A549 (cell line): ENCODE results near the gene TCEANC2. TPM values are rescaled to one million over a fixed set of nuclear protein-coding genes. Genes with fewer than 3 reads are reported as not detected.

Experiments
- ATAC-seq, 2 experiments: fragments of 200-7000 bp in 1 of 2; fragments of >200 bp in 1 of 2; cut with Nextera tagmentation in 1 of 2; cut with Tn5 transposase in 1 of 2; 3 replicates each; pipeline versions ENCODE4 v1.8.0 to v1.9.1; 2018 to 2020; ENCODE audit warnings: mild to moderate bottlenecking in 1 of 2, moderate library complexity in 1 of 2
- CTCF ChIA-PET: fragments of 300-600 bp; sonication (Branson Sonifier 250); formaldehyde crosslinking; extraction: SDS; loops from one replicate; lab custom pipeline; 2021; ENCODE audit warnings: antibody characterized with exemption, inconsistent platforms; lab: Yijun Ruan, JAX
- POLR2A ChIA-PET: fragments of 350-600 bp; formaldehyde crosslinking; extraction: SDS; loops from one replicate; lab custom pipeline; 2021; ENCODE audit warnings: antibody characterized with exemption, inconsistent platforms; lab: Yijun Ruan, JAX
- DNase-seq, 2 experiments: peaks; one replicate each; pipeline versions ENCODE4 v3.0.0 to v3.0.0-alpha.2; 2011 to 2016; ENCODE audit warnings: low read depth in 1 of 2, low spot score in 1 of 2
- FAIRE-seq: peaks from 2 replicates; lab custom pipeline; 2011; peaks lifted over from hg19 to GRCh38; lab: Jason Lieb, UNC
- H3K27ac ChIP-seq, 2 experiments: fragments of >200 bp; sonication (Bioruptor Twin); formaldehyde crosslinking; 3 replicates each; pipeline ENCODE4 v1.5.1; 2016 to 2017
- H3K4me1 ChIP-seq: fragments of >200 bp; sonication (Bioruptor Twin); formaldehyde crosslinking; 3 replicates; pipeline ENCODE4 v1.6.1; 2016
- H3K4me2 ChIP-seq: fragments of >200 bp; sonication (Bioruptor Twin); formaldehyde crosslinking; 3 replicates; pipeline ENCODE4 v1.6.1; 2016
- H3K4me3 ChIP-seq: fragments of >200 bp; sonication (Bioruptor Twin); formaldehyde crosslinking; 3 replicates; pipeline ENCODE4 v1.5.1; 2016
- H3K9me3 ChIP-seq: fragments of >200 bp; sonication (Bioruptor Twin); formaldehyde crosslinking; 3 replicates; pipeline ENCODE4 v1.6.1; 2016
- CHD2 ChIP-seq: fragments of 150-350 bp; IDR thresholded peaks from 2 replicates; pipeline ENCODE4 v1.6.1; 2014; ENCODE audit warnings: low read length; ENCODE audit not compliant: partially characterized antibody
- EHF ChIP-seq: fragments of 250-450 bp; sonication (Bioruptor Pico); IDR thresholded peaks from 2 replicates; pipeline ENCODE4 v1.5.0; 2020; ENCODE audit warnings: mild to moderate bottlenecking
- EP300 ChIP-seq, 2 experiments: fragments of >200 bp; sonication (Bioruptor Twin); formaldehyde crosslinking; IDR thresholded peaks; 2 replicates in 1 of 2; 3 replicates in 1 of 2; pipeline ENCODE4 v1.6.1; 2016 to 2017
- ESRRA ChIP-seq: fragments of 150-350 bp; IDR thresholded peaks from 2 replicates; pipeline ENCODE4 v1.6.1; 2014; ENCODE audit warnings: mild to moderate bottlenecking, low read length, borderline replicate concordance
- HOXA7 ChIP-seq: fragments of 250-450 bp; sonication (Bioruptor Pico); IDR thresholded peaks from 2 replicates; pipeline ENCODE4 v1.5.0; 2020; ENCODE audit warnings: mild to moderate bottlenecking, moderate library complexity
- HOXB5 ChIP-seq: fragments of 250-450 bp; sonication (Bioruptor Pico); IDR thresholded peaks from 2 replicates; pipeline ENCODE4 v1.5.0; 2020; ENCODE audit warnings: mild to moderate bottlenecking, moderate library complexity
- KDM5A ChIP-seq: fragments of 200-600 bp; sonication (generic); IDR thresholded peaks from 2 replicates; pipeline ENCODE4 v1.6.1; 2016; ENCODE audit warnings: antibody characterized with exemption, mild to moderate bottlenecking
- NR3C1 ChIP-seq: fragments of >200 bp; sonication (Bioruptor Twin); formaldehyde crosslinking; IDR thresholded peaks from 3 replicates; pipeline ENCODE4 v1.6.1; 2017
- PBX3 ChIP-seq: IDR thresholded peaks from 2 replicates; pipeline ENCODE4 v1.6.1; 2012
- POLR2A ChIP-seq: IDR thresholded peaks from 2 replicates; pipeline ENCODE4 v1.6.1; 2012; ENCODE audit warnings: mild to moderate bottlenecking, low read length
- POLR2AphosphoS2 ChIP-seq: conservative IDR thresholded peaks from 2 replicates; pipeline ENCODE4 v1.6.1; 2012; ENCODE audit warnings: low read length, improper control_type of control experiment, inconsistent platforms
- RAD21 ChIP-seq, 2 experiments: fragments of >200 bp in 1 of 2; sonication (Bioruptor Twin) in 1 of 2; formaldehyde crosslinking in 1 of 2; IDR thresholded peaks in 1 of 2; conservative IDR thresholded peaks in 1 of 2; 2 replicates in 1 of 2; 3 replicates in 1 of 2; pipeline ENCODE4 v1.6.1; 2012 to 2018; ENCODE audit warnings: inconsistent platforms in 1 of 2
- RCOR1 ChIP-seq: fragments of 150-350 bp; IDR thresholded peaks from 2 replicates; pipeline ENCODE4 v1.6.1; 2014; ENCODE audit warnings: antibody characterized with exemption, low read length, low read depth
- SREBF2 ChIP-seq: fragments of 450-650 bp; IDR thresholded peaks from 2 replicates; pipeline ENCODE4 v1.6.1; 2014; ENCODE audit warnings: mild to moderate bottlenecking, moderate library complexity
- USF2 ChIP-seq: fragments of 450-650 bp; IDR thresholded peaks from 2 replicates; pipeline ENCODE4 v1.6.1; 2014; ENCODE audit warnings: antibody characterized with exemption
- ZC3H11A ChIP-seq: fragments of 450-650 bp; IDR thresholded peaks from 2 replicates; pipeline ENCODE4 v1.6.1; 2014; ENCODE audit warnings: antibody characterized with exemption, mild to moderate bottlenecking
- ZSCAN20 ChIP-seq: fragments of 250-450 bp; sonication (Bioruptor Pico); IDR thresholded peaks from 2 replicates; pipeline ENCODE4 v1.8.0; 2022; ENCODE audit warnings: mild to moderate bottlenecking, moderate library complexity
- WGBS: methylation state at CpG from one replicate; pipeline ENCODE4 v1.1.6; 2017; ENCODE audit errors: missing lambda C conversion rate; 5-methylcytosine and 5-hydroxymethylcytosine counted together
- polyA plus RNA-seq, 4 experiments: library from polyadenylated mRNA; depleted of rRNA in 3 of 4; stranded (reverse); fragments of >200 nt; fragmentation: RNase III in 1 of 4; extraction: RNeasy Plus Mini Kit Qiagen cat#74134 plus additional on column Dnase treatment in 1 of 4; gene quantifications; 2 replicates in 3 of 4; 3 replicates in 1 of 4; pipeline ENCODE4 v1.2.3, GENCODE V29; 2011 to 2017
- TF ChIP-seq, protein P1 (sequence below): fragments of 250-450 bp; sonication (Bioruptor Pico); IDR thresholded peaks from 2 replicates; pipeline ENCODE4 v1.5.0; 2021; ENCODE audit warnings: mild to moderate bottlenecking, moderate library complexity, borderline replicate concordance
- TF ChIP-seq, protein P2 (sequence below): fragments of >200 bp; sonication (Bioruptor Twin); formaldehyde crosslinking; IDR thresholded peaks from 3 replicates; pipeline ENCODE4 v1.5.1; 2016
- TF ChIP-seq, protein P3 (sequence below): fragments of 150-350 bp; IDR thresholded peaks from 2 replicates; pipeline ENCODE4 v1.6.1; 2014; ENCODE audit warnings: low read depth, mild to moderate bottlenecking, low read length

The TCEANC2 gene
- polyA plus RNA-seq, 2 of the 4 experiments (the other 2 are of a cell fraction): 1.9 to 3.4 TPM

DNA sequence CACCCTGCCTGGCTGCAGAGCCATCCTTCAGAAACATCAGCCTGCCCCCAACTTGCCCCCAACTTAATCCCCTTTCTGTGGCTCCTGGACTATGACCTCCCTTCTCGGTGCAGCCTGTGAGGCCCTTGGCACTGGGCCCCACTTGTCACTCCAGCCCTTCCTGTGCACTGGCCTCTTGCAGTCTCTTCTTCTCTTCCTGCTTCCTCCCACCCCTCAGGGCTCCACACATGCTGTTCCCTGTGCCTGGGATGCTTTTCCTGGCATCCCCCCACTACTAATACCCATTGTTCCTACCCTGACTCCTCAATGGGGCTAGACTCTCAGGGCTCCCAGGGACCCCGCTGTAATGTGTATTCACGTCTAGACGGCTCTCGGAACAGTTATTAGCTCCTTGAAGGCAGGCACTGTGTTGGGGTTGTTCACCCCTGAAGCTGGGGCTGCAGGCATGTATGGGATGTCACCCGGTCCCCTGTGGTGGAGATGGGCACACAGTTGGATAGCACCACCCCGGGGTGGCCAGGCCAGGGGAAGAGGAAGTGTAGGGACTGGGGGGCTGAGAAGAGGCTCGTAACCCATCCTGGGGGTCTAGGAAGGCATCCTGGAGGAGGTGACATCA lies 39.9 kb upstream of the TCEANC2 start (continued):
- TF ChIP-seq, protein P1, sequence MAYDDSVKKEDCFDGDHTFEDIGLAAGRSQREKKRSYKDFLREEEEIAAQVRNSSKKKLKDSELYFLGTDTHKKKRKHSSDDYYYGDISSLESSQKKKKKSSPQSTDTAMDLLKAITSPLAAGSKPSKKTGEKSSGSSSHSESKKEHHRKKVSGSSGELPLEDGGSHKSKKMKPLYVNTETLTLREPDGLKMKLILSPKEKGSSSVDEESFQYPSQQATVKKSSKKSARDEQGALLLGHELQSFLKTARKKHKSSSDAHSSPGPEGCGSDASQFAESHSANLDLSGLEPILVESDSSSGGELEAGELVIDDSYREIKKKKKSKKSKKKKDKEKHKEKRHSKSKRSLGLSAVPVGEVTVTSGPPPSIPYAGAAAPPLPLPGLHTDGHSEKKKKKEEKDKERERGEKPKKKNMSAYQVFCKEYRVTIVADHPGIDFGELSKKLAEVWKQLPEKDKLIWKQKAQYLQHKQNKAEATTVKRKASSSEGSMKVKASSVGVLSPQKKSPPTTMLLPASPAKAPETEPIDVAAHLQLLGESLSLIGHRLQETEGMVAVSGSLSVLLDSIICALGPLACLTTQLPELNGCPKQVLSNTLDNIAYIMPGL: no peak
- TF ChIP-seq, protein P2, sequence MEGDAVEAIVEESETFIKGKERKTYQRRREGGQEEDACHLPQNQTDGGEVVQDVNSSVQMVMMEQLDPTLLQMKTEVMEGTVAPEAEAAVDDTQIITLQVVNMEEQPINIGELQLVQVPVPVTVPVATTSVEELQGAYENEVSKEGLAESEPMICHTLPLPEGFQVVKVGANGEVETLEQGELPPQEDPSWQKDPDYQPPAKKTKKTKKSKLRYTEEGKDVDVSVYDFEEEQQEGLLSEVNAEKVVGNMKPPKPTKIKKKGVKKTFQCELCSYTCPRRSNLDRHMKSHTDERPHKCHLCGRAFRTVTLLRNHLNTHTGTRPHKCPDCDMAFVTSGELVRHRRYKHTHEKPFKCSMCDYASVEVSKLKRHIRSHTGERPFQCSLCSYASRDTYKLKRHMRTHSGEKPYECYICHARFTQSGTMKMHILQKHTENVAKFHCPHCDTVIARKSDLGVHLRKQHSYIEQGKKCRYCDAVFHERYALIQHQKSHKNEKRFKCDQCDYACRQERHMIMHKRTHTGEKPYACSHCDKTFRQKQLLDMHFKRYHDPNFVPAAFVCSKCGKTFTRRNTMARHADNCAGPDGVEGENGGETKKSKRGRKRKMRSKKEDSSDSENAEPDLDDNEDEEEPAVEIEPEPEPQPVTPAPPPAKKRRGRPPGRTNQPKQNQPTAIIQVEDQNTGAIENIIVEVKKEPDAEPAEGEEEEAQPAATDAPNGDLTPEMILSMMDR: no peak
- TF ChIP-seq PBX3 (no peak), HOXB5 (CRISPR knock-in tag) (no peak), ZSCAN20 (CRISPR knock-in tag) (no peak), HOXA7 (CRISPR knock-in tag) (no peak), RAD21 (conservative IDR thresholded peaks at IDR 0.05 in 1 of 2, IDR thresholded peaks at IDR 0.05 in 1 of 2) (no peak), NR3C1 (no peak), POLR2AphosphoS2 (no peak), RCOR1 (no peak), EHF (CRISPR knock-in tag) (no peak)

DNA sequence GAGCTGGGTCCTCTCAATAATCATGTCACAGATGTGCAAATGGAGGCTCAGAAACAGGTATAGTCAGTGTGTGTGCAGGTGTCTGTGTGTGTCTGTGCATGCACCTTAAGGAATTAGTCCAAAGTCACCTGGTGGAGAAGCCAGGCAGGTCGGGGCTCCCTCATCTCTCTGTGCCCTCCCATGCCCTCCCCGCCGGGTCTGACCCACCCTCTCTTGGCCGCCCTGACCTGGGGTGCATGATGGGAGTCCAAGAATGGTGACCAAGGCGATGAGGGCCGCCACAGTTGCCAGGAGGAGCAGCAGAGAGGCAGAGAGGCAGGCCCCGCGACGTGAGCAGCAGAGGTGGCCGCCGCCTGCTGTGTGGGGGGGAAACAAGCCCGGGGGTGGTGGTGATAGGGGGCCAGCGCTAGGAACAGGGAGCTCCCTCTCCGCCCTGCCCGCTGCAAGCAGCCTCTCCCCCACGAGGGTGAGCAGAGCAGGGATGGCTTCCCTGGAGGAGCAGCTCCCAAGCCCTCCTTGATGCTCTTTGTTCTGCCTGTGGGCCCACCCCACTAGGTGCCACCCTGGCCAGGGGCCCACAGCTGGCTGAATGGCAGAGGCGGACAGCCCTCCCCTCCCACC lies 39.3 kb upstream of the TCEANC2 start:
- DNase-seq: no peak
- WGBS: 58% methylated on average over 2 of the region's 17 CpGs
- peaks cover 12% of the 10 kb centered on the region for H3K4me1 ChIP-seq
- H3K27ac ChIP-seq: no peak overlapping the region
- FAIRE-seq: no peak
- CTCF ChIA-PET: interaction anchor here (0.7 kb wide), 1 partner anchor 9 kb away, joined by 3 read pairs; no protein-coding TSS in a partner anchor
- ATAC-seq: no peak
- TF ChIP-seq CHD2: no peak
- TF ChIP-seq USF2: no peak
- TF ChIP-seq, protein P3, sequence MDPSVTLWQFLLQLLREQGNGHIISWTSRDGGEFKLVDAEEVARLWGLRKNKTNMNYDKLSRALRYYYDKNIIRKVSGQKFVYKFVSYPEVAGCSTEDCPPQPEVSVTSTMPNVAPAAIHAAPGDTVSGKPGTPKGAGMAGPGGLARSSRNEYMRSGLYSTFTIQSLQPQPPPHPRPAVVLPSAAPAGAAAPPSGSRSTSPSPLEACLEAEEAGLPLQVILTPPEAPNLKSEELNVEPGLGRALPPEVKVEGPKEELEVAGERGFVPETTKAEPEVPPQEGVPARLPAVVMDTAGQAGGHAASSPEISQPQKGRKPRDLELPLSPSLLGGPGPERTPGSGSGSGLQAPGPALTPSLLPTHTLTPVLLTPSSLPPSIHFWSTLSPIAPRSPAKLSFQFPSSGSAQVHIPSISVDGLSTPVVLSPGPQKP: no peak
- TF ChIP-seq, protein P2: no peak
- TF ChIP-seq NR3C1: no peak
- TF ChIP-seq POLR2A: no peak
- no peak for TF ChIP-seq PBX3
- no peak for TF ChIP-seq HOXA7 (CRISPR knock-in tag)
- TF ChIP-seq EP300 (IDR thresholded peaks at IDR 0.05): no peak
- no peak for TF ChIP-seq SREBF2
- no peak for TF ChIP-seq KDM5A
- TF ChIP-seq RCOR1: no peak
- no peak for TF ChIP-seq EHF (CRISPR knock-in tag)
- no peak for TF ChIP-seq ESRRA
- TF ChIP-seq ZC3H11A: no peak
- TF ChIP-seq, all 56 proteins: peak for 0
- POLR2A ChIA-PET: no interaction called here
- H3K4me2 ChIP-seq: no peak overlapping the region
- H3K4me3 ChIP-seq: no peak overlapping the region
- no peaks in the 10 kb centered on the region for H3K9me3 ChIP-seq
